Measurements from ENCODE around the gene CPSF4L.
A peak's percentile ranks its signal among the peaks of the same experiment; 100 is the strongest.

Gene CPSF4L

GRCh38 chr17:73231841-73232586 is 29.7 kb downstream of the CPSF4L start:
- peak; percentile 96 for DNase-seq (ENCODE audit: low spot score)

- DNase-seq (ENCODE audit: low spot score) = no peak
Observed at GRCh38 chr17:73231395-73231794, 30.3 kb downstream of the CPSF4L start.

GRCh38 chr17:73230088-73230487 is 31.6 kb downstream of the CPSF4L start:
- DNase-seq (ENCODE audit: low spot score) = no peak

- no peak for DNase-seq (ENCODE audit: low spot score)
Observed at GRCh38 chr17:73228748-73229236, 32.9 kb downstream of the CPSF4L start.

- DNase-seq (ENCODE audit: low spot score) = no peak
Observed at GRCh38 chr17:73227944-73228343, 33.7 kb downstream of the CPSF4L start.

GRCh38 chr17:73227379-73227778 is 34.3 kb downstream of the CPSF4L start:
- DNase-seq (ENCODE audit: low spot score) = no peak

GRCh38 chr17:73226556-73227172 is 35.0 kb downstream of the CPSF4L start:
- DNase-seq (ENCODE audit: low spot score) = no peak

GRCh38 chr17:73224663-73225305 is 36.9 kb downstream of the CPSF4L start:
- no peak for DNase-seq (ENCODE audit: low spot score)

GRCh38 chr17:73224237-73224636 is 37.4 kb downstream of the CPSF4L start:
- peak; percentile 28 for DNase-seq (ENCODE audit: low spot score)

GRCh38 chr17:73223626-73224230 is 38.0 kb downstream of the CPSF4L start:
- DNase-seq (ENCODE audit: low spot score) = no peak

- DNase-seq (ENCODE audit: low spot score) = no peak
Observed at GRCh38 chr17:73215447-73215846, 46.2 kb downstream of the CPSF4L start.

- DNase-seq (ENCODE audit: low spot score) = no peak
Observed at GRCh38 chr17:73214851-73215250, 46.8 kb downstream of the CPSF4L start.

- no peak for DNase-seq (ENCODE audit: low spot score)
Observed at GRCh38 chr17:73214008-73214407, 47.7 kb downstream of the CPSF4L start.

- DNase-seq (ENCODE audit: low spot score) = no peak
Observed at GRCh38 chr17:73211745-73212144, 49.9 kb downstream of the CPSF4L start.

GRCh38 chr17:73210002-73210678 is 51.5 kb downstream of the CPSF4L start:
- DNase-seq (ENCODE audit: low spot score) = no peak

- DNase-seq (ENCODE audit: low spot score) = no peak
Observed at GRCh38 chr17:73209436-73209835, 52.2 kb downstream of the CPSF4L start.

- no peak for DNase-seq (ENCODE audit: low spot score)
Observed at GRCh38 chr17:73208139-73208827, 53.4 kb downstream of the CPSF4L start.

GRCh38 chr17:73205459-73205961 is 56.2 kb downstream of the CPSF4L start:
- no peak for DNase-seq (ENCODE audit: low spot score)

- DNase-seq (ENCODE audit: low spot score) = no peak
Observed at GRCh38 chr17:73203788-73204479, 57.7 kb downstream of the CPSF4L start.

- DNase-seq (ENCODE audit: low spot score) = peak; percentile 85
Observed at GRCh38 chr17:73203135-73203787, 58.4 kb downstream of the CPSF4L start.
